HEK293 (cell line): Measurements from ENCODE around the gene UGT2B7.

ENCODE experiments used
- CTCF ChIA-PET: fragments of 350-600 bp; formaldehyde crosslinking; extraction: SDS; loops from one replicate; lab custom pipeline; 2021; ENCODE audit warnings: antibody characterized with exemption; lab: Yijun Ruan, JAX
- POLR2A ChIA-PET: fragments of 300-600 bp; formaldehyde crosslinking; extraction: SDS; loops from one replicate; lab custom pipeline; 2020; ENCODE audit warnings: antibody characterized with exemption, inconsistent platforms; lab: Yijun Ruan, JAX
- H3K27ac ChIP-seq: fragments of 200-500 bp; sonication (Bioruptor generic); 2 replicates; pipeline ENCODE4 v1.5.1; 2014; ENCODE audit warnings: low read depth, low read length, control low read depth, inconsistent platforms; ENCODE audit errors: extremely low read depth
- H3K36me3 ChIP-seq, 2 experiments: fragments of 200-500 bp in 1 of 2; sonication (Bioruptor generic) in 1 of 2; 1 replicate in 1 of 2; 2 replicates in 1 of 2; pipeline ENCODE4 v1.5.1; 2014 to 2017; ENCODE audit warnings: inconsistent platforms in 2 of 2, low read length in 2 of 2; ENCODE audit not compliant: control insufficient read depth in 2 of 2, insufficient read depth in 1 of 2
- H3K4me1 ChIP-seq: fragments of 200-500 bp; sonication (Bioruptor generic); 2 replicates; pipeline ENCODE4 v1.5.1; 2014; ENCODE audit warnings: mild to moderate bottlenecking, low read length, inconsistent platforms; ENCODE audit not compliant: control insufficient read depth, insufficient read depth
- H3K4me3 ChIP-seq: 2 replicates; pipeline ENCODE4 v1.5.1; 2011; ENCODE audit warnings: low read depth, mild to moderate bottlenecking, control low read depth, low read length, moderate library complexity
- H3K9me3 ChIP-seq: fragments of 200-500 bp; sonication (Bioruptor generic); 2 replicates; pipeline ENCODE4 v1.5.1; 2014; ENCODE audit warnings: low read depth, low read length, inconsistent platforms; ENCODE audit not compliant: control insufficient read depth, insufficient read depth
- GFI1B ChIP-seq: fragments of 450-650 bp; formaldehyde crosslinking; IDR thresholded peaks from 2 replicates; pipeline ENCODE4 v1.5.1; 2016; ENCODE audit warnings: missing biosample characterization, missing genetic modification characterization
- HOXC10 ChIP-seq: sonication (generic); formaldehyde crosslinking; IDR thresholded peaks from 2 replicates; pipeline ENCODE4 v1.8.1; 2023; ENCODE audit warnings: mild to moderate bottlenecking, missing genetic modification reagents
- WT1 ChIP-seq: fragments of 450-650 bp; formaldehyde crosslinking; IDR thresholded peaks from 2 replicates; pipeline ENCODE4 v1.5.1; 2016; ENCODE audit warnings: missing biosample characterization, missing genetic modification characterization
- YY1 ChIP-seq: fragments of 450-650 bp; formaldehyde crosslinking; IDR thresholded peaks from 2 replicates; pipeline ENCODE4 v1.5.1; 2018; ENCODE audit warnings: missing biosample characterization, missing genetic modification characterization
- ZFP37 ChIP-seq: fragments of 450-650 bp; formaldehyde crosslinking; IDR thresholded peaks from 2 replicates; pipeline ENCODE4 v1.5.1; 2016; ENCODE audit warnings: missing biosample characterization, missing genetic modification characterization
- ZFP69B ChIP-seq: fragments of 450-650 bp; formaldehyde crosslinking; IDR thresholded peaks from 2 replicates; pipeline ENCODE4 v1.5.1; 2016; ENCODE audit warnings: missing biosample characterization, missing genetic modification characterization
- ZNF138 ChIP-seq: fragments of 450-650 bp; formaldehyde crosslinking; IDR thresholded peaks from 2 replicates; pipeline ENCODE4 v1.5.1; 2016; ENCODE audit warnings: missing biosample characterization, missing genetic modification characterization, borderline replicate concordance
- ZNF146 ChIP-seq: fragments of 450-650 bp; formaldehyde crosslinking; IDR thresholded peaks from 2 replicates; pipeline ENCODE4 v1.5.1; 2016; ENCODE audit warnings: missing biosample characterization, missing genetic modification characterization
- ZNF155 ChIP-seq: fragments of 450-650 bp; formaldehyde crosslinking; IDR thresholded peaks from 2 replicates; pipeline ENCODE4 v1.5.1; 2016; ENCODE audit warnings: missing biosample characterization, missing genetic modification characterization
- ZNF175 ChIP-seq: fragments of 450-650 bp; formaldehyde crosslinking; IDR thresholded peaks from 2 replicates; pipeline ENCODE4 v1.5.1; 2016; ENCODE audit warnings: missing biosample characterization, missing genetic modification characterization
- ZNF2 ChIP-seq: fragments of 450-650 bp; formaldehyde crosslinking; IDR thresholded peaks from 2 replicates; pipeline ENCODE4 v1.5.1; 2016; ENCODE audit warnings: missing biosample characterization, missing genetic modification characterization
- ZNF37A ChIP-seq: fragments of 450-650 bp; IDR thresholded peaks from 2 replicates; pipeline ENCODE4 v1.5.1; 2018; ENCODE audit warnings: missing biosample characterization, missing genetic modification characterization
- ZNF501 ChIP-seq: fragments of 450-650 bp; formaldehyde crosslinking; IDR thresholded peaks from 2 replicates; pipeline ENCODE4 v1.5.1; 2016; ENCODE audit warnings: missing biosample characterization, missing genetic modification characterization
- ZNF510 ChIP-seq: fragments of 450-650 bp; formaldehyde crosslinking; IDR thresholded peaks from 2 replicates; pipeline ENCODE4 v1.5.1; 2018; ENCODE audit warnings: mild to moderate bottlenecking, missing genetic modification characterization, missing biosample characterization; ENCODE audit not compliant: insufficient replicate concordance
- ZNF558 ChIP-seq: fragments of 450-650 bp; formaldehyde crosslinking; IDR thresholded peaks from 2 replicates; pipeline ENCODE4 v1.5.1; 2016; ENCODE audit warnings: missing biosample characterization, missing genetic modification characterization
- ZNF600 ChIP-seq: fragments of 450-650 bp; formaldehyde crosslinking; IDR thresholded peaks from 2 replicates; pipeline ENCODE4 v1.5.1; 2016; ENCODE audit warnings: missing biosample characterization, missing genetic modification characterization
- ZNF623 ChIP-seq: fragments of 450-650 bp; formaldehyde crosslinking; IDR thresholded peaks from 2 replicates; pipeline ENCODE4 v1.5.1; 2016; ENCODE audit warnings: missing biosample characterization, missing genetic modification characterization
- ZNF660 ChIP-seq: fragments of 450-650 bp; IDR thresholded peaks from 2 replicates; pipeline ENCODE4 v1.5.1; 2018; ENCODE audit warnings: missing biosample characterization, mild to moderate bottlenecking, missing genetic modification characterization
- ZNF670 ChIP-seq: fragments of 450-650 bp; formaldehyde crosslinking; IDR thresholded peaks from 2 replicates; pipeline ENCODE4 v1.5.1; 2016; ENCODE audit warnings: missing biosample characterization, missing genetic modification characterization, low read depth
- ZNF785 ChIP-seq: fragments of 450-650 bp; formaldehyde crosslinking; IDR thresholded peaks from 2 replicates; pipeline ENCODE4 v1.5.1; 2016; ENCODE audit warnings: missing biosample characterization, missing genetic modification characterization
- TF ChIP-seq, protein P1 (sequence below): fragments of 450-650 bp; formaldehyde crosslinking; IDR thresholded peaks from 2 replicates; pipeline ENCODE4 v1.5.1; 2016; ENCODE audit warnings: missing biosample characterization, missing genetic modification characterization
- TF ChIP-seq, protein P2 (sequence below): fragments of 450-650 bp; formaldehyde crosslinking; IDR thresholded peaks from 2 replicates; pipeline ENCODE4 v1.5.1; 2017; ENCODE audit warnings: missing biosample characterization, mild to moderate bottlenecking, missing genetic modification characterization, moderate library complexity
- TF ChIP-seq, protein P3 (sequence below): fragments of 450-650 bp; formaldehyde crosslinking; IDR thresholded peaks from 2 replicates; pipeline ENCODE4 v1.5.1; 2016; ENCODE audit warnings: missing biosample characterization, missing genetic modification characterization
- TF ChIP-seq, protein P4 (sequence below): fragments of 450-650 bp; formaldehyde crosslinking; IDR thresholded peaks from 2 replicates; pipeline ENCODE4 v1.5.1; 2016; ENCODE audit warnings: missing biosample characterization, missing genetic modification characterization
- TF ChIP-seq, protein P5 (sequence below): sonication (generic); formaldehyde crosslinking; IDR thresholded peaks from 2 replicates; pipeline ENCODE4 v1.8.1; 2022; ENCODE audit warnings: mild to moderate bottlenecking, moderate library complexity, missing genetic modification reagents
- TF ChIP-seq, protein P6 (sequence below): fragments of 450-650 bp; formaldehyde crosslinking; IDR thresholded peaks from 2 replicates; pipeline ENCODE4 v1.5.1; 2016; ENCODE audit warnings: missing biosample characterization, missing genetic modification characterization

Gene UGT2B7

DNA sequence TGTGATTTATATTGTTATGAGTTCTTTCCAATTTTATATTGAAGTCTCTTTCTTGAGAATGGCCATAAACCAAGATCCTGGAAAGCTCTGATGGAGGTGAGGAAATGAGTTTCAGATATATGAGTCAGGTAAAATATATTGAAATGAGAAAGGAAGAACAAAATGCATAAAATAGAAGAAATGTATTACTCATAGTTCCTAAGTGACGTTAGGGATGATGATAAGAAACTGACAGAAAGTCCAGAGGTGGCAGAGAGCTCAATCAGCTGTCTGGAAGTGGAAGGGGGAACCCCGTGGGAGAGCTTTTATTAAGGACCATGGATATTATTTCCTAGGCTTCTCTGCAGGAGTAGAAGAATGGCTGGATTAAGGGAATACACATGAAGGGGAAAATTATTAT is 24.6 kb downstream of the UGT2B7 start:
- ChIA-PET CTCF (no interaction called here), POLR2A (no interaction called here)
- Histone ChIP-seq H3K36me3 (no peaks in the 10 kb centered on the region), H3K27ac (no peak overlapping the region), H3K4me1 (no peaks in the 10 kb centered on the region), H3K4me3 (no peak overlapping the region), H3K9me3 (no peaks in the 10 kb centered on the region)
- TF ChIP-seq ZNF501 = no peak
- TF ChIP-seq, protein P1, sequence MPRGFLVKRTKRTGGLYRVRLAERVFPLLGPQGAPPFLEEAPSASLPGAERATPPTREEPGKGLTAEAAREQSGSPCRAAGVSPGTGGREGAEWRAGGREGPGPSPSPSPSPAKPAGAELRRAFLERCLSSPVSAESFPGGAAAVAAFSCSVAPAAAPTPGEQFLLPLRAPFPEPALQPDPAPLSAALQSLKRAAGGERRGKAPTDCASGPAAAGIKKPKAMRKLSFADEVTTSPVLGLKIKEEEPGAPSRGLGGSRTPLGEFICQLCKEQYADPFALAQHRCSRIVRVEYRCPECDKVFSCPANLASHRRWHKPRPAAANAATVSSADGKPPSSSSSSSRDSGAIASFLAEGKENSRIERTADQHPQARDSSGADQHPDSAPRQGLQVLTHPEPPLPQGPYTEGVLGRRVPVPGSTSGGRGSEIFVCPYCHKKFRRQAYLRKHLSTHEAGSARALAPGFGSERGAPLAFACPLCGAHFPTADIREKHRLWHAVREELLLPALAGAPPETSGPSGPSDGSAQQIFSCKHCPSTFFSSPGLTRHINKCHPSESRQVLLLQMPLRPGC (tag by site-specific recombination) = no peak
- TF ChIP-seq, protein P2, sequence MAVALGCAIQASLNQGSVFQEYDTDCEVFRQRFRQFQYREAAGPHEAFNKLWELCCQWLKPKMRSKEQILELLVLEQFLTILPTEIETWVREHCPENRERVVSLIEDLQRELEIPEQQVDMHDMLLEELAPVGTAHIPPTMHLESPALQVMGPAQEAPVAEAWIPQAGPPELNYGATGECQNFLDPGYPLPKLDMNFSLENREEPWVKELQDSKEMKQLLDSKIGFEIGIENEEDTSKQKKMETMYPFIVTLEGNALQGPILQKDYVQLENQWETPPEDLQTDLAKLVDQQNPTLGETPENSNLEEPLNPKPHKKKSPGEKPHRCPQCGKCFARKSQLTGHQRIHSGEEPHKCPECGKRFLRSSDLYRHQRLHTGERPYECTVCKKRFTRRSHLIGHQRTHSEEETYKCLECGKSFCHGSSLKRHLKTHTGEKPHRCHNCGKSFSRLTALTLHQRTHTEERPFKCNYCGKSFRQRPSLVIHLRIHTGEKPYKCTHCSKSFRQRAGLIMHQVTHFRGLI = no peak
- TF ChIP-seq ZNF670 (tag by site-specific recombination) = no peak
- TF ChIP-seq ZNF146 (tag by site-specific recombination) = no peak
- TF ChIP-seq ZNF510 (tag by site-specific recombination) = no peak
- TF ChIP-seq ZFP37 (tag by site-specific recombination) = no peak
- TF ChIP-seq, protein P3, sequence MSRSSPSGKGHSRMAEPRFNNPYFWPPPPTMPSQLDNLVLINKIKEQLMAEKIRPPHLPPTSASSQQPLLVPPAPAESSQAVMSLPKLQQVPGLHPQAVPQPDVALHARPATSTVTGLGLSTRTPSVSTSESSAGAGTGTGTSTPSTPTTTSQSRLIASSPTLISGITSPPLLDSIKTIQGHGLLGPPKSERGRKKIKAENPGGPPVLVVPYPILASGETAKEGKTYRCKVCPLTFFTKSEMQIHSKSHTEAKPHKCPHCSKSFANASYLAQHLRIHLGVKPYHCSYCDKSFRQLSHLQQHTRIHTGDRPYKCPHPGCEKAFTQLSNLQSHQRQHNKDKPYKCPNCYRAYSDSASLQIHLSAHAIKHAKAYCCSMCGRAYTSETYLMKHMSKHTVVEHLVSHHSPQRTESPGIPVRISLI = no peak
- no peak for TF ChIP-seq GFI1B (tag by site-specific recombination)
- no peak for TF ChIP-seq WT1
- TF ChIP-seq, protein P4, sequence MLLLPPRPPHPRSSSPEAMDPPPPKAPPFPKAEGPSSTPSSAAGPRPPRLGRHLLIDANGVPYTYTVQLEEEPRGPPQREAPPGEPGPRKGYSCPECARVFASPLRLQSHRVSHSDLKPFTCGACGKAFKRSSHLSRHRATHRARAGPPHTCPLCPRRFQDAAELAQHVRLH (tag by site-specific recombination) = no peak
- TF ChIP-seq ZNF558 (tag by site-specific recombination) = no peak
- no peak for TF ChIP-seq YY1 (tag by site-specific recombination)
- TF ChIP-seq ZNF37A (tag by site-specific recombination) = no peak
- no peak for TF ChIP-seq ZNF175 (tag by site-specific recombination)

DNA sequence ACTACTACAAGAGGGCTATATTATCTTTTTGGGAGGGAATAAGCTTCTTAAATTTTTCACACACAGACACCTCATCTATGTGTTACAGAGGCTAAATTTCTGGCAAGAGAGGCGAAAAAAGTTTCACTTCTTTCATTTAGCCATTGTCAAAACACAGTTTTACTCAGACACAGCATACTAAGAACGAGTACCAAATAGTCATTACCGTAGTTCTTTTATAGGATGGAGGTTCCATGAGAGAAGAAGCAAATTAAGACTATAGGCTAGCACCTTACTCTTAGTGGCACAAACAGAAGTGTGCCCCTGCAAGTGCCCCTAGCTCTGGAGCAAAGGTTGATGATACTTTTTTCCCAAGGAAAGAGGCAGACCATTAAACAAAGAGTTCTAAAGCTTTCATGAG is 26.2 kb downstream of the UGT2B7 start:
- no peak overlapping the region for H3K4me3 ChIP-seq
- H3K9me3 ChIP-seq = no peaks in the 10 kb centered on the region
- no peaks in the 10 kb centered on the region for H3K36me3 ChIP-seq
- no peak overlapping the region for H3K27ac ChIP-seq
- POLR2A ChIA-PET = no interaction called here
- no peaks in the 10 kb centered on the region for H3K4me1 ChIP-seq
- CTCF ChIA-PET = no interaction called here
- TF ChIP-seq, protein P5, sequence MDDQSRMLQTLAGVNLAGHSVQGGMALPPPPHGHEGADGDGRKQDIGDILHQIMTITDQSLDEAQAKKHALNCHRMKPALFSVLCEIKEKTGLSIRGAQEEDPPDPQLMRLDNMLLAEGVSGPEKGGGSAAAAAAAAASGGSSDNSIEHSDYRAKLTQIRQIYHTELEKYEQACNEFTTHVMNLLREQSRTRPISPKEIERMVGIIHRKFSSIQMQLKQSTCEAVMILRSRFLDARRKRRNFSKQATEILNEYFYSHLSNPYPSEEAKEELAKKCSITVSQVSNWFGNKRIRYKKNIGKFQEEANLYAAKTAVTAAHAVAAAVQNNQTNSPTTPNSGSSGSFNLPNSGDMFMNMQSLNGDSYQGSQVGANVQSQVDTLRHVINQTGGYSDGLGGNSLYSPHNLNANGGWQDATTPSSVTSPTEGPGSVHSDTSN (CRISPR knock-in tag) = no peak
- TF ChIP-seq ZNF155 (tag by site-specific recombination) (no peak), HOXC10 (no peak), ZNF600 (tag by site-specific recombination) (no peak), ZNF2 (tag by site-specific recombination) (no peak), ZFP69B (no peak), ZNF660 (tag by site-specific recombination) (no peak), ZNF785 (no peak), ZNF623 (tag by site-specific recombination) (no peak), ZNF138 (tag by site-specific recombination) (no peak)
- TF ChIP-seq, protein P6, sequence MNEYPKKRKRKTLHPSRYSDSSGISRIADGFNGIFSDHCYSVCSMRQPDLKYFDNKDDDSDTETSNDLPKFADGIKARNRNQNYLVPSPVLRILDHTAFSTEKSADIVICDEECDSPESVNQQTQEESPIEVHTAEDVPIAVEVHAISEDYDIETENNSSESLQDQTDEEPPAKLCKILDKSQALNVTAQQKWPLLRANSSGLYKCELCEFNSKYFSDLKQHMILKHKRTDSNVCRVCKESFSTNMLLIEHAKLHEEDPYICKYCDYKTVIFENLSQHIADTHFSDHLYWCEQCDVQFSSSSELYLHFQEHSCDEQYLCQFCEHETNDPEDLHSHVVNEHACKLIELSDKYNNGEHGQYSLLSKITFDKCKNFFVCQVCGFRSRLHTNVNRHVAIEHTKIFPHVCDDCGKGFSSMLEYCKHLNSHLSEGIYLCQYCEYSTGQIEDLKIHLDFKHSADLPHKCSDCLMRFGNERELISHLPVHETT (tag by site-specific recombination) = no peak
